GM18858 (cell line): ENCODE data around the gene SSR4.

Experiments used
- ATAC-seq: cut with Tn5 transposase; IDR thresholded peaks from one replicate; pipeline ENCODE4 v1.9.1; 2021; ENCODE audit not compliant: unreplicated experiment

SSR4 gene

DNA sequence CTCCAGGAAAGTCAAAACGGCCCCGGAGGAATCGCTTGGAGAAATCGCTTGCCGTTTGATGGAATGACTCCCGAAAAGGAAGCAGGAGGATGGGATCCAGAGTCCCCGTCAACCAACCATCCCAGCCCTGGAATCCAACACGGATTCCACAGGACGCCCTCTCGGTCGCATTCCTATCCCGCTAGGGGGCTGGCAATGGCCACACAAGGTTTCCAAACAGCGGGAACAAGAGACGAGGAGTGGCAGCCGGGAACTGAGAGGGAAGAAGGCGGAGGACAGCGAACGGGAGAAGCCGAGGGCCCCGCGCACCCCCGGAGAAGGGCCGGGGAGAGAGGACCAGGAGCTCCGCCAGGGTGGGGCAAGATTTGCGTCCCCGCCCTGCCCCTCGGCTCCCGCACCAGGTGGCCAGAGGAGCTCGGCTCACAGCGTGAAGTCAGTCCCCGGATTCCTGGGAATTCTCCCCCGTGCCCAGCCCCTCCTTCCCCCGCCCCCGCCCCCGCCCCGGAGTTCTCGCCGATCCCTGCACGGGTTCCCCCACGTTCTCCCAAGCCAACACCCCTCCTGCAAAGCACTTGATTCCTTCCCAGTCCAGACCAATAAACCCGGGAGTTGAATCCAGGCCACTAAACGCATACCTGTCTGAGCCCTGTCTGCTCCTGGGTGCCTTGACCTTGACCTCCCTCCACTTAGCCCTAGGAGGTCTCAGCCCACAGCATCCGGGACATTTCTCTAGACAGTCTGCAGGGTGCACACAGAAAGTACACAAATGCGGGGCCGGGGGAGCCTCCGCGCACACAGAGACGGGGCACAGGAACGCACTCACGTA is 34.5 kb downstream of the SSR4 start:
- no peak for ATAC-seq

- ATAC-seq = no peak
These were observed 35.0 kb downstream of the SSR4 start for GRCh38 chrX:153829549-153829798.

GRCh38 chrX:153829799-153830639 is 35.6 kb downstream of the SSR4 start, which contains the start of gene PDZD4:
TSS of gene PDZD4 (minus strand) at chrX:153830544. CDS start at chrX:153830298, 246 bp downstream.
- ATAC-seq = no peak

DNA sequence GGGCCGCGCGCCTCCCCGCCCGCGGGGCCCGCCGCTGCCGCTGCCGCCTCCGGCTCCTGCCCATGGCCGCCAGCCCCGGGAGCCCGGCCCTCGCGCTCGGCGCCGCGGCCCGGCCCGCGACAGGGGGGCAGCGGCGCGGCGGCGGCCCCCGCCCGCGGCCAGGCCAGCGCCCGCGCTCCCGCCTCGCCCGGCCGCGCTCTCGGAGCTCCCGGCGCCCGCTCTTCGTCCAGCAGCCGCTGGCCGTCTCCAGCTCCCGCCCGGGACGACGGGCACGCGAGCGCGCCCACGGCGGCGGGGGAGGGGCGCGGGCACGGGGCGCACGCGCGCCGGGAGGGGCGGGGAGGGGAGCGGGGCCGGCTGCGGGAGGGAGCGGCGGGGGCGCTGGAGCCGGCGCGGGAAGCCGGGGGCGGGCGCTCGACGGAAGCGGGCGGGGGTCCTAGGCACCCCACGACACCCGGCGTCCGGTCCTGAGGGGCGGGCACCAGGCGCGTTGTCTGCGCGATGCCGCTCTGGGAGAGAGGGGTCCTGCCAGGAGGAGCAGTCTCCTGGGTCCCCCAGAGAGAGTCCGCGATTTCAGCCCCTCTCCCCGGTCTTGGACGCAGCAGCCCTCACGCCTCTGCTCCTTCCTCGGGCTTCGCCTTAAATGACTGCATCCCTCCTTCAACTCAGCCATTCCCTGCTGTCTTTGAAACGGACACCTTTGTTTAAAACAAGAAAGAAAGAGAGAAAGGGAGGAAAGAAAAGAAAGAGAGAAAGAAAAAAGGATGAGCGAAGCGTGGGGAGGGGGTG is 36.4 kb downstream of the SSR4 start:
- ATAC-seq = no peak

DNA sequence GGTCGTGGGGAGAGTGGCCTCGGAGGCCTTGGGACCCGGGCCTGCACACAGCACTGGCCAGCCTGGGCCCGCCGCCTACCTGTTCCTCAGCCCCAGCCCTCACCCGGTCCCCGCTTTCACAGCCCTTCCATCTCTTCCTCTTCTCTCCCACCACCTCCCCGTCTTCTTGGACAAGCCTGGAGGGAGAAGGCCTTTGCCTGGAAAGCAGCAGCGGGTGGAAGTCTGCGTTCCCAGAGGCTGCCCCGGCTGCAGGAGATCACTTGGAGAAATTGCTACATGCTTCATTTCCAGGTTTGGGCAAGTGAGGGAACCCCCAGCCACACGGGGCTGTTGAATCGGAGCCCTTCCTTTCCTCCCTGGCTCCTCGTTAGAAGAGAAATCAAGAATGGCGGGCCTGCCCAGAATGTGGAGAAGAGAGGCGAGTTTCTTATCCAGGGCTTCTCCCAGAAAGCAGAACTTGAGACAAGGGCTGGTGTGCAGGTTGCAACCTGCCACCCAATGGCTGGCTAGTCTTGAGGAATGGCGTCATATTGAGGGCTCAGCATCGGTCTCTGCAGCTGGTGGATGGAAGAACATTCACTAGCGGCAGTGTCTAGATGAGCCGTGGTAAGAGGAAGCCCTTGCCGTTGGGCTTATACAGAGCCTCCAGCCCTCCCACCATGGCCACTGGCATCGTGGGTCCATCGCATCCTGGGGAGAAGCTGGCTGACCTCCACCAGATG is 37.1 kb downstream of the SSR4 start:
- no peak for ATAC-seq

GRCh38 chrX:153832728-153833127 is 38.3 kb downstream of the SSR4 start:
- no peak for ATAC-seq

GRCh38 chrX:153836921-153837320 is 42.5 kb downstream of the SSR4 start:
- no peak for ATAC-seq

- no peak for ATAC-seq
These were observed 50.1 kb downstream of the SSR4 start for GRCh38 chrX:153844509-153845082.

- no peak for ATAC-seq
These were observed 50.7 kb downstream of the SSR4 start for GRCh38 chrX:153845195-153845594.

DNA sequence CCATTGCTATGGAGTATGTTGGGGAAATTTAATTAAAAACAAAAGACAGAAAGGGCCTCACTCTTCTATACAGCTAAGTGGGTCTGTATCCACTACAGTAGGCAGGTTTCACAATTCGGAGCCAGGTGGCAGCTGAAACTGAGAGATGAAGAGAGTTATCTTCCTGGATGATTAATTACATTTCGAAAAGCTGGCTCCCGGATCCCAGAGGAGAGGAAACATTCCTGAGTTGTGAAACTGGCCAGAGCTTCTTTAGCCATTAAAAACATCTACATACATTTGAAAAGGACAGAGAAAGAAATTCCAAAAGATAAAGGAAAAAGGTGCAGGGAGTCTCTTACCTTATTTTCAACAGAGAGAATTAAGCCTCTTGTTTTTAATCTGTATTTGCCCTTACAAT is 51.4 kb downstream of the SSR4 start:
- ATAC-seq = no peak
